Neutrophil (primary cell): ENCODE data around the gene SDK2.
A peak's percentile ranks its signal among the peaks of the same experiment; 100 is the strongest.
"Not testable (repeated sequence)": the region's sequence is repeated elsewhere in the genome, so short reads cannot be mapped to it uniquely, and the experiment has no call there.

Experiments used
- H3K27ac ChIP-seq: fragments of 200-600 bp; sonication (generic); 2 replicates; pipeline ENCODE4 v1.5.1; 2016; ENCODE audit warnings: mild to moderate bottlenecking, moderate library complexity
- H3K27me3 ChIP-seq: fragments of 200-600 bp; sonication (generic); 2 replicates; pipeline ENCODE4 v1.6.0; 2016; ENCODE audit warnings: mild to moderate bottlenecking
- H3K36me3 ChIP-seq: fragments of 200-600 bp; sonication (generic); 2 replicates; pipeline ENCODE4 v1.5.1; 2017
- H3K4me1 ChIP-seq, 2 experiments: fragments of 200-600 bp in 1 of 2; sonication (generic) in 1 of 2; 1 replicate in 1 of 2; 2 replicates in 1 of 2; pipeline versions ENCODE4 v1.5.1 to v1.6.1; 2013 to 2016; ENCODE audit warnings: low read depth in 1 of 2, low read length in 1 of 2, mild to moderate bottlenecking in 1 of 2, moderate library complexity in 1 of 2; ENCODE audit not compliant: control insufficient read depth in 1 of 2, insufficient read depth in 1 of 2
- H3K4me3 ChIP-seq, 2 experiments: fragments of 200-600 bp in 1 of 2; sonication (generic) in 1 of 2; 1 replicate in 1 of 2; 2 replicates in 1 of 2; pipeline ENCODE4 v1.5.1; 2013 to 2016; ENCODE audit warnings: low read depth in 1 of 2, low read length in 1 of 2, mild to moderate bottlenecking in 1 of 2, moderate library complexity in 1 of 2
- H3K9me3 ChIP-seq: fragments of 200-600 bp; sonication (generic); 2 replicates; pipeline ENCODE4 v1.5.1; 2016
- TF ChIP-seq, protein P1 (sequence below): fragments of 200-600 bp; sonication (generic); IDR thresholded peaks from 2 replicates; pipeline ENCODE4 v1.5.1; 2016; ENCODE audit warnings: antibody characterized with exemption

SDK2 gene

DNA sequence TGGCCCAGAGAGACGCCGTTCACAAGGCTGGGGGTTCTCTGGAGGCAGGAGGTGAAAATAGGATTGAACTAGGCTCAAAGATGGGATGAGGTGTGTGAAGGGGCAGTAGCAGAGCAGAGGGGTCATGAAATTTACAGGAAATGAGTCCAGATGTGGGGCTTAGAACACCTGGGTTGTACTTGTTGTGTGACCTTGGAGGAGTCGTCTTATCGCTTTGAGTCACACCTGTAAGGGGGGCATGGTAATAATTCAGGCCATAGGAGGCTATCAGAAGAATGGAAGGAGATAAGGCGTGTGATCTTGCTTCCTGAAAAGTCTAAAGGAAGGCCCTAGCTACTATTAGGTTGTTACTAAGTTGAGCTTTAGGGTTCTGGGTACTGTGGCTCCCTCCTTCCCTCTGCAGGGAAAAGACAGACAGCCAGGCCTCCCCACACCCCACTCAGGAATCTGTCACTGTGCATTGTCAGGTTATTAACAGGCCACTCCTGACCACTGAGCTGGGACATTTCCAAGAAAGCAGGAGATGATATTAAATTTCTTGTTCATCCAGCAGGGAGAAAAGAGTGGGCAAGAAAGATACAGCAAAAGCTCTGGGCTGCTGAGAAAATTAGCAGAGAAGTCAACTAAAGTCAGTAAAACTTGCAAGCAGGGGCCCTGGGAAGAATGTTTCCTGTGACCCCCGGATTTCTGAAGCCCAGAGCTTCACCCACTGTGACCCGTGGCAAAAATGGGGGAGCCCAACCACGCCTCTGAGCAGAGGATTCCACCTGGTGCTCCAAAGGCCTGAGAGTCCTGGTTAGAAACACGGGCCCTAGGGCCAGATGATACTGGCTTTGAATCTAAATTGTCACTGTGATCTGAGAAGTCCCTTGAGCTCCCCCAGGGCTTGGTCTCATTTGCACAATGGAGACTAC lies 326.5 kb downstream of the SDK2 start:
- TF ChIP-seq, protein P1, sequence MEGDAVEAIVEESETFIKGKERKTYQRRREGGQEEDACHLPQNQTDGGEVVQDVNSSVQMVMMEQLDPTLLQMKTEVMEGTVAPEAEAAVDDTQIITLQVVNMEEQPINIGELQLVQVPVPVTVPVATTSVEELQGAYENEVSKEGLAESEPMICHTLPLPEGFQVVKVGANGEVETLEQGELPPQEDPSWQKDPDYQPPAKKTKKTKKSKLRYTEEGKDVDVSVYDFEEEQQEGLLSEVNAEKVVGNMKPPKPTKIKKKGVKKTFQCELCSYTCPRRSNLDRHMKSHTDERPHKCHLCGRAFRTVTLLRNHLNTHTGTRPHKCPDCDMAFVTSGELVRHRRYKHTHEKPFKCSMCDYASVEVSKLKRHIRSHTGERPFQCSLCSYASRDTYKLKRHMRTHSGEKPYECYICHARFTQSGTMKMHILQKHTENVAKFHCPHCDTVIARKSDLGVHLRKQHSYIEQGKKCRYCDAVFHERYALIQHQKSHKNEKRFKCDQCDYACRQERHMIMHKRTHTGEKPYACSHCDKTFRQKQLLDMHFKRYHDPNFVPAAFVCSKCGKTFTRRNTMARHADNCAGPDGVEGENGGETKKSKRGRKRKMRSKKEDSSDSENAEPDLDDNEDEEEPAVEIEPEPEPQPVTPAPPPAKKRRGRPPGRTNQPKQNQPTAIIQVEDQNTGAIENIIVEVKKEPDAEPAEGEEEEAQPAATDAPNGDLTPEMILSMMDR: no peak
- Histone ChIP-seq H3K27ac (no peak overlapping the region), H3K36me3 (no peaks in the 10 kb centered on the region), H3K4me3 (no peak overlapping the region), H3K9me3 (no peaks in the 10 kb centered on the region), H3K27me3 (no peaks in the 10 kb centered on the region), H3K4me1 (peaks cover under 1% of the 10 kb centered on the region in 2 experiments)

GRCh38 chr17:73316919-73317505 lies 327.2 kb downstream of the SDK2 start:
- TF ChIP-seq, protein P1: no peak
- no peaks in the 10 kb centered on the region for H3K36me3 ChIP-seq

DNA sequence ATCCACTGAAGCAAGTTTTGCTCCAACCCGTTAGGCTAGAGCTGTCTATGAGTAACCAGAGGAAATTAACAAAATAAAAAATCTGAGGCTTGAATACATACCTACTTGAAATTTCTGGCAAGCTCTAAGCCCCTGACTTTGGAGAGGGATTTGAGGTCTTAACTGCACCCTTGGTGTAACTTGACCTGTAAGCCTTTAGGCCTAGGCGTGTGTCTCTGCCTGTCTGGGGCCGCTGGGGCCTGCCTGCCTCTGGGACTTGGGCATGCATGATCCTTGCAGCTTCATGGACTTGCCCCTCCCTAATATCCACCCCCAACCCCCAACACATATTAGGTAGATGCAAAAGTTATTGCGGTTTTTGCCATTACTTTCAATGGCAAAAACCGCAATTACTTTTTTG lies 328.8 kb downstream of the SDK2 start:
- Histone ChIP-seq H3K27ac (no peak overlapping the region), H3K36me3 (no peaks in the 10 kb centered on the region), H3K9me3 (no peaks in the 10 kb centered on the region), H3K4me3 (no peak overlapping the region), H3K4me1 (peaks cover 8 to 12% of the 10 kb centered on the region in 2 experiments), H3K27me3 (no peaks in the 10 kb centered on the region)
- TF ChIP-seq, protein P1: no peak

More at GRCh38 chr17:73316919-73317505, 327.2 kb downstream of the SDK2 start:
- peaks cover 8% of the 10 kb centered on the region in 2 experiments for H3K4me1 ChIP-seq
- no peak overlapping the region for H3K27ac ChIP-seq
- no peak overlapping the region for H3K4me3 ChIP-seq
- H3K9me3 ChIP-seq: no peaks in the 10 kb centered on the region
- no peaks in the 10 kb centered on the region for H3K27me3 ChIP-seq

- TF ChIP-seq, protein P1: no peak
- no peaks in the 10 kb centered on the region for H3K27me3 ChIP-seq
- H3K27ac ChIP-seq: no peak overlapping the region
- H3K4me3 ChIP-seq: no peak overlapping the region
- H3K36me3 ChIP-seq: no peaks in the 10 kb centered on the region
- H3K4me1 ChIP-seq: peaks cover 18 to 22% of the 10 kb centered on the region in 2 experiments
- H3K9me3 ChIP-seq: no peaks in the 10 kb centered on the region
Measured at GRCh38 chr17:73313526-73314127, 330.6 kb downstream of the SDK2 start.

DNA sequence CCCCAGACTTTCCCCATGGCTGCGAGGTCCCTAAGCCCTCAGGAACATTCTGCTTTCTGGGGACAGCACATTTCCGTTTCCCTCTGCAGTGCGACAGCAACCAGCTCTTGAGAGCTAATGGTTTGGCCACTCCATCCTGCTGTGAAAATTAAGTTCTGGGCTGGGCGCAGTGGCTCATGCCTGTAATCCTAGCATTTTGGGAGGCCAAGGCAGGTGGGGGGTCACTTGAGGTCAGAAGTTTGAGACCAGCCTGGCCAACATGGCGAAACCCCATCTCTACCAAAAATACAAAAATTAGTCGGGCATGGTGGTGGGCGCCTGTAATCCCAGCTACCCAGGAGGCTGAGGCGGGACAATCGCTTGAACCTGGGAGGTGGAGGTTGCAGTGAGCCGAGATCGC lies 331.4 kb downstream of the SDK2 start:
- not testable (repeated sequence) for H3K36me3 ChIP-seq, H3K9me3 ChIP-seq, H3K27me3 ChIP-seq
- peak overlapping the region; percentile 81 for H3K27ac ChIP-seq
- peak overlapping the region in 1 of 2 experiments; percentile 95 for H3K4me3 ChIP-seq
- peaks cover 22 to 25% of the 10 kb centered on the region in 2 experiments for H3K4me1 ChIP-seq
